ENCODE results near the gene PELI1. TPM values are rescaled to one million over a fixed set of nuclear protein-coding genes. Genes with fewer than 3 reads are reported as not detected.

PELI1 gene
- total and polyA plus RNA-seq, 2 donors (not counting 3 experiments of a cell fraction or from before 2014, with no cell fraction given), result 14.2 to 30.9 TPM

DNA sequence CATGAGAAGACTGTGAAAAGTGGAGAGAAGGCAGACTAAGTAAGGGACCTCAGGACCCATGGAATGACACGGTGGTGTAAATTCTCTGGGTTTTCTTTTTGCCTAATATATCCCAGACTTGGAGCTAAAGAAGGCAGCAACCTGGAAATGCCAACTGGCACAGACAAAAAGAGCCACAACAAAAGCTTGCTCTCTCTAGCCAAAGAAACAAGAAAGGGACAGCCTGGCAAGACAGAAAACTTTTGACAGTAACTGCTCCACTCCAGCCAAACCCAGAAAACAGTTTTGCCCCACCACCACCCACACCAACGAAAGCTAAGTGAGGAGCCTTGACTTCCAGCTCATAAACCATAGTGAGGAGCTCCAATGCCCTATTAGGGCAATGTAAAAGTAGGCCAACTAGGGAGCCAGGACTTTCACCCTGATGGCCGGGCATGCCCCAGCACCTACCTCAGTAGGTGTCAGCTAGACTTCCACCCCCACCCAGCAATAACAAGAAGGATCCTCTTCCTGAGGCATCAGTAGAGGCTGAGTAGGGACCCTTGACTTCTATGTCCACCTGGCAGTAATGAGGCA is 35.5 kb downstream of the PELI1 start:
- CTCF ChIA-PET, result interaction anchor here (0.8 to 1.9 kb wide), 4 partner anchors 10 to 219 kb away, joined by 3 to 4 read pairs (median 3); no protein-coding TSS in a partner anchor
- DNase-seq (ENCODE audit: low read depth, low spot score), result no peak
- Histone ChIP-seq H3K9ac (replicated peaks; ENCODE audit: extremely low read depth, insufficient read depth, low read length) (no peak overlapping the region), H2AFZ (ENCODE audit: low read depth, low read length) (no peak overlapping the region), H3K9me3 (replicated peaks; ENCODE audit: control insufficient read depth, insufficient read depth, low read length) (no peaks in the 10 kb centered on the region), H3K4me2 (ENCODE audit: insufficient read depth, low read length) (no peak overlapping the region), H3K4me1 (ENCODE audit: control insufficient read depth, extremely low read depth, insufficient read depth, low read length) (peaks cover 25% of the 10 kb centered on the region), H3K4me3 (replicated peaks in 1 of 3; ENCODE audit: insufficient read depth in 1 of 3, low read depth in 1 of 3, low read length in 3 of 3) (no peak overlapping the region), H3K9me1 (replicated peaks; ENCODE audit: control insufficient read depth, extremely low read depth, insufficient read depth, low read length) (no peaks in the 10 kb centered on the region), H3K36me3 (ENCODE audit: control insufficient read depth in 2 of 2, extremely low read depth in 1 of 2, insufficient read depth in 2 of 2, low read length in 2 of 2) (peaks cover 0 to 4% of the 10 kb centered on the region in 2 experiments), H3K27me3 (ENCODE audit: control insufficient read depth in 2 of 2, insufficient read depth in 2 of 2, low read length in 2 of 2) (no peaks in the 10 kb centered on the region), H4K20me1 (replicated peaks; ENCODE audit: control insufficient read depth, extremely low read depth, insufficient read depth, low read length) (no peaks in the 10 kb centered on the region), H3K79me2 (ENCODE audit: control insufficient read depth, insufficient read depth, low read length) (peaks cover 61% of the 10 kb centered on the region), H3K27ac (ENCODE audit: insufficient read depth, low read depth, low read length) (no peak overlapping the region)
- intact Hi-C loops (cut with micrococcal nuclease) (no loop called here), dilution Hi-C loops (cut with MboI; ENCODE audit: extremely low pct_ligation_motif_present, low sequenced_read_pairs) (no loop called here)
- no TSS peak for BruUV-seq (replicated peaks)
- FAIRE-seq, result no peak
- no peak for TF ChIP-seq CTCF (IDR thresholded peaks at IDR 0.05; ENCODE audit: extremely low read depth in 1 of 2, insufficient read depth in 1 of 2, low read depth in 1 of 2, low read length in 2 of 2)
- TF ChIP-seq POLR2A (IDR thresholded peaks at IDR 0.05; ENCODE audit: low read depth, low read length), result no peak
- no peak for TF ChIP-seq MYC (IDR thresholded peaks at IDR 0.05; ENCODE audit: low read depth, low read length)
- TF ChIP-seq FOS (IDR thresholded peaks at IDR 0.05; ENCODE audit: borderline replicate concordance, insufficient read depth, low read length), result no peak
- no peak for TF ChIP-seq EZH2 (IDR thresholded peaks at IDR 0.05; ENCODE audit: borderline replicate concordance, low read depth, low read length, severe bottlenecking)
- no peak for TF ChIP-seq JUN (IDR thresholded peaks at IDR 0.05; ENCODE audit: borderline replicate concordance, insufficient read depth, insufficient read length, low read depth)
- TF ChIP-seq, protein P1, sequence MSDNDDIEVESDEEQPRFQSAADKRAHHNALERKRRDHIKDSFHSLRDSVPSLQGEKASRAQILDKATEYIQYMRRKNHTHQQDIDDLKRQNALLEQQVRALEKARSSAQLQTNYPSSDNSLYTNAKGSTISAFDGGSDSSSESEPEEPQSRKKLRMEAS (IDR thresholded peaks at IDR 0.05; ENCODE audit: insufficient read depth, insufficient read length), result no peak
- TF ChIP-seq GATA2 (IDR thresholded peaks at IDR 0.05; ENCODE audit: insufficient read depth, insufficient read length, low read depth, low read length), result no peak
- TF ChIP-seq POLR2AphosphoS5 (IDR thresholded peaks at IDR 0.05; ENCODE audit: insufficient read depth, low read depth, low read length), result no peak
- POLR2A ChIA-PET, result no interaction called here
